Ovary (tissue), 10 donors: ENCODE results near the gene ARHGEF26. TPM values are rescaled to one million over a fixed set of nuclear protein-coding genes. Genes with fewer than 3 reads are reported as not detected.

Experiments used
- DNase-seq, 5 donors: peaks; one replicate each; pipeline ENCODE4 v3.0.0-alpha.2; 2019 to 2020
- H3K27ac ChIP-seq, 2 donors: fragments of 200-600 bp; one replicate each; pipeline versions ENCODE4 v1.5.1 to v1.8.0; 2019 to 2022
- H3K27me3 ChIP-seq: fragments of 200-600 bp; one replicate; pipeline ENCODE4 v1.8.0; 2022
- H3K36me3 ChIP-seq: fragments of 200-600 bp; sonication (generic); one replicate; pipeline ENCODE4 v1.5.1; 2019
- H3K4me1 ChIP-seq: one replicate; pipeline ENCODE4 v1.8.1; 2013; ENCODE audit warnings: mild to moderate bottlenecking, moderate library complexity; ENCODE audit not compliant: insufficient read depth
- H3K4me3 ChIP-seq: fragments of 200-600 bp; sonication (generic); one replicate; pipeline ENCODE4 v1.5.1; 2017
- H3K9me3 ChIP-seq, 2 donors: fragments of 200-600 bp in 1 of 2; sonication (generic) in 1 of 2; one replicate each; pipeline versions ENCODE4 v1.5.1 to v1.8.1; 2013 to 2019; ENCODE audit warnings: mild to moderate bottlenecking in 1 of 2, moderate library complexity in 1 of 2
- EP300 ChIP-seq: sonication (generic); formaldehyde crosslinking; IDR thresholded peaks from one replicate; pipeline ENCODE4 v1.6.1; 2017; ENCODE audit warnings: antibody characterized with exemption
- POLR2A ChIP-seq: fragments of 450-650 bp; IDR thresholded peaks from one replicate; pipeline ENCODE4 v1.6.1; 2017; ENCODE audit warnings: antibody characterized with exemption, mild to moderate bottlenecking, moderate library complexity
- WGBS, 3 donors: extraction: QIAGEN DNeasy Blood & Tissue Kit in 1 of 3; methylation state at CpG; one replicate each; pipeline versions ENCODE4 v1.1.5 to v1.1.7; 2013 to 2017; 5-methylcytosine and 5-hydroxymethylcytosine counted together
- intact Hi-C, 4 donors: fragments of 100-400 bp; cut with DNase I; formaldehyde crosslinking; loops; one replicate each; pipeline versions ENCODE4 v1.11.0 to v1.15.1; 2022 to 2023
- long read RNA-seq, 3 donors: library from polyadenylated mRNA in 2 of 3; unstranded in 2 of 3; transcript quantifications; one replicate each; pipeline ENCODE4 v2.0.0 and lab custom pipeline, GENCODE V29; 2021 to 2026
- polyA plus RNA-seq, 2 donors: library from polyadenylated mRNA; stranded (reverse); fragments of 200-250 nt in 1 of 2; fragments of 350-450 nt in 1 of 2; fragmentation: Illumina TruSeq in 1 of 2; extraction: RNeasy Lipid Tissue Mini Kit (QIAGEN cat#74804) in 1 of 2; gene quantifications; one replicate each; pipeline ENCODE4 v1.2.3, GENCODE V29; 2013 to 2014
- total RNA-seq, 7 donors: library from RNA; depleted of rRNA in 2 of 7; stranded (reverse); fragments of >200 nt in 2 of 7; fragmentation: NEBNext Ultra II Directional in 3 of 7; extraction: Animal tissue kit (Norgen Biotek cat#: 25700) in 3 of 7; gene quantifications; one replicate each; pipeline versions ENCODE4 v1.1.0 to v1.2.4, GENCODE V29; 2016 to 2023
- TF ChIP-seq, protein P1 (sequence below), 3 donors: fragments of 450-650 bp in 2 of 3; fragments of 200-600 bp in 1 of 3; IDR thresholded peaks; one replicate each; pipeline versions ENCODE4 v1.5.1 to v1.8.0; 2016 to 2022; ENCODE audit warnings: antibody characterized with exemption in 3 of 3, mild to moderate bottlenecking in 1 of 3
- donor health status: DM: no; HTN: no; CAD: no; lungs with moderate emphysema.
- donor health status: DM: no; HTN: no; CAD: no.
- donor health status: Bipolar disorder and iron deficiency.
- donor health status: DM: yes; HTN: yes; CAD: no.
- donor health status: DM: no; HTN: no; CAD: no.
- donor health status: DM: yes; HTN: yes; CAD: no.

ARHGEF26 gene, protein sequence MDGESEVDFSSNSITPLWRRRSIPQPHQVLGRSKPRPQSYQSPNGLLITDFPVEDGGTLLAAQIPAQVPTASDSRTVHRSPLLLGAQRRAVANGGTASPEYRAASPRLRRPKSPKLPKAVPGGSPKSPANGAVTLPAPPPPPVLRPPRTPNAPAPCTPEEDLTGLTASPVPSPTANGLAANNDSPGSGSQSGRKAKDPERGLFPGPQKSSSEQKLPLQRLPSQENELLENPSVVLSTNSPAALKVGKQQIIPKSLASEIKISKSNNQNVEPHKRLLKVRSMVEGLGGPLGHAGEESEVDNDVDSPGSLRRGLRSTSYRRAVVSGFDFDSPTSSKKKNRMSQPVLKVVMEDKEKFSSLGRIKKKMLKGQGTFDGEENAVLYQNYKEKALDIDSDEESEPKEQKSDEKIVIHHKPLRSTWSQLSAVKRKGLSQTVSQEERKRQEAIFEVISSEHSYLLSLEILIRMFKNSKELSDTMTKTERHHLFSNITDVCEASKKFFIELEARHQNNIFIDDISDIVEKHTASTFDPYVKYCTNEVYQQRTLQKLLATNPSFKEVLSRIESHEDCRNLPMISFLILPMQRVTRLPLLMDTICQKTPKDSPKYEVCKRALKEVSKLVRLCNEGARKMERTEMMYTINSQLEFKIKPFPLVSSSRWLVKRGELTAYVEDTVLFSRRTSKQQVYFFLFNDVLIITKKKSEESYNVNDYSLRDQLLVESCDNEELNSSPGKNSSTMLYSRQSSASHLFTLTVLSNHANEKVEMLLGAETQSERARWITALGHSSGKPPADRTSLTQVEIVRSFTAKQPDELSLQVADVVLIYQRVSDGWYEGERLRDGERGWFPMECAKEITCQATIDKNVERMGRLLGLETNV
- total RNA-seq (10 to 100 TPM in 5 of 7 donors, 1 to 10 TPM in 2; 7.9 to 14.1 (median 11.7) TPM), polyA plus RNA-seq (10 to 100 TPM in 1 of 2 donors, 1 to 10 TPM in 1; 6.9 to 14.4 TPM)
- long read RNA-seq, donor 1, partial matches to known transcripts = 14 of 17 reads
- long read RNA-seq, donor 1, other reads (novel, unspliced or antisense) = 2 of 17 reads
- long read RNA-seq, donor 2, partial matches to known transcripts = 8 of 10 reads
- long read RNA-seq, donor 2, other reads (novel, unspliced or antisense) = 0 of 10 reads
- long read RNA-seq, donor 3, transcript ARHGEF26-202 (15 exons, 3,929 nt) = major isoform, 11 of 36 reads
- long read RNA-seq, donor 3, partial matches to known transcripts = 14 of 36 reads
- long read RNA-seq, donor 3, other reads (novel, unspliced or antisense) = 7 of 36 reads

DNA sequence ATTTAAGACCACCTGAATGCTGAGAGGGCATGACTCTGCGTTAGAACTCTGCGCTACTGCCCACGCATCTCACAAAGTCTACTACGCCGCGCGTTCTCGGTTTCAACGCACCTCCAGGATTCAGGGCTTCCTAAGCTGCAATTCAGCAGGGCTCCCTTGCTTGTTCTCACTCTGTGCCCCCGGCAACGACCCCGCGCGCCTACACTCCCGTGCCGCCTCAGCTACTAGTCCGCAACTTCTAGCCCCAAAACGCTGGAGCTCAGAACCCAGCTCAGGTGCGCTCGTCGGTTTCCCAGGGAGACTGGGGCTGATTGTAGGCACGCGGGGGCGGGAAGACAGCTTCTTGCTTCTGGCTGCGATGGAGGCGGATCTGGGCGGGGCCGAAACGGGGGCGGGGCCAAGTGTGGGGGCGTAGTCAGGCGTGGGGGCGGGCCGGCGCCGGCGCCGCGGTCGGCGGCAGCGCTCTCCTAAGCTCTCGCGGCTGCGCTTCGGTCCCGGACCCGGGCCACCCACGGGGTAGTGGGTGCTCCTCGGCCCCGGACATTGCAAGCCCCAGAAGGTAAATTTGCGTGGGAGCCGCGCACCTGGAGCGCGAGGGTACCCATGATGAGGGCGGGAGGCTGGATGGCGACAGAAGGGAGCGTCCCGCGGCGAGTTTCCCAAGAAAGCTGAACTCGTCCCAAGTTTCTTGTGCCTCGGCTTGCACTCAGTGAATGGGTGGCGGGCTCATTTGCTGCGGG is at the start of gene ARHGEF26:
Gene ARHGEF26, plus strand, starts transcription at position 430 of the 740 bp plus-strand sequence. CDS start 603 bp downstream, outside the sequence.
- intact Hi-C loops = no loop called here
- H3K27ac ChIP-seq = peak within 1 kb of the TSS; percentile 61 to 62
- WGBS, 3 donors = 0 to 1% (median 1%) methylated on average over 46 to 66 of the region's 66 CpGs

DNA sequence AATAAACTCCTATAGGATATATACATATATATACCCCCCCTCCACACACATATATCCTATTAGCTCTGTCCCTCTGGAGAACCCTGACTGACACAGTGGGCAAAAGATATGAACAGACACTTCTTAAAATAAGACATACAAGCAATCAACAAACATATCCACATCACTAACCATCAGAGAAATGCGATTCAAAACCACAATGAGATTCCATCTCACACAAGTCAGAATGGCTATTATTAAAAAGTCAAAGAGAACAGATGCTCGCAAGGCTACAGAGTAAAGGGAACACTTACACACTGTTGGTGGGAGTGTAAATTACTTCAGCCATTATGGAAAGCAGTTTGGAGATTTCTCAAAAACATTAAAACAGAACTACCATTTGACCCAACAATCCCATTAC is 46.2 kb upstream of the ARHGEF26 start:
- Histone ChIP-seq H3K36me3 (no peaks in the 10 kb centered on the region), H3K27ac (no peak overlapping the region), H3K4me3 (no peak overlapping the region), H3K27me3 (no peaks in the 10 kb centered on the region), H3K9me3 (no peaks in the 10 kb centered on the region), H3K4me1 (no peaks in the 10 kb centered on the region)
- 87 to 96% (median 89%) methylated on average over 2 of the region's 2 CpGs for WGBS, 3 donors
- TF ChIP-seq EP300 = no peak
- TF ChIP-seq, protein P1, sequence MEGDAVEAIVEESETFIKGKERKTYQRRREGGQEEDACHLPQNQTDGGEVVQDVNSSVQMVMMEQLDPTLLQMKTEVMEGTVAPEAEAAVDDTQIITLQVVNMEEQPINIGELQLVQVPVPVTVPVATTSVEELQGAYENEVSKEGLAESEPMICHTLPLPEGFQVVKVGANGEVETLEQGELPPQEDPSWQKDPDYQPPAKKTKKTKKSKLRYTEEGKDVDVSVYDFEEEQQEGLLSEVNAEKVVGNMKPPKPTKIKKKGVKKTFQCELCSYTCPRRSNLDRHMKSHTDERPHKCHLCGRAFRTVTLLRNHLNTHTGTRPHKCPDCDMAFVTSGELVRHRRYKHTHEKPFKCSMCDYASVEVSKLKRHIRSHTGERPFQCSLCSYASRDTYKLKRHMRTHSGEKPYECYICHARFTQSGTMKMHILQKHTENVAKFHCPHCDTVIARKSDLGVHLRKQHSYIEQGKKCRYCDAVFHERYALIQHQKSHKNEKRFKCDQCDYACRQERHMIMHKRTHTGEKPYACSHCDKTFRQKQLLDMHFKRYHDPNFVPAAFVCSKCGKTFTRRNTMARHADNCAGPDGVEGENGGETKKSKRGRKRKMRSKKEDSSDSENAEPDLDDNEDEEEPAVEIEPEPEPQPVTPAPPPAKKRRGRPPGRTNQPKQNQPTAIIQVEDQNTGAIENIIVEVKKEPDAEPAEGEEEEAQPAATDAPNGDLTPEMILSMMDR (IDR thresholded peaks at IDR 0.05) = no peak
- TF ChIP-seq POLR2A = no peak
- DNase-seq = no peak
- intact Hi-C loops = no loop called here

More for the DNA sequence above, at the start of gene ARHGEF26:
- Histone ChIP-seq H3K36me3 (no peaks in the 10 kb centered on the region), H3K9me3 (no peaks in the 10 kb centered on the region), H3K4me1 (peaks cover 2% of the 10 kb centered on the region), H3K27me3 (no peaks in the 10 kb centered on the region), H3K4me3 (peak within 1 kb of the TSS; percentile 86)
- peak; percentile 85 to 91 (median 91) for DNase-seq
- TF ChIP-seq POLR2A (peak; percentile 29), EP300 (no peak)

DNA sequence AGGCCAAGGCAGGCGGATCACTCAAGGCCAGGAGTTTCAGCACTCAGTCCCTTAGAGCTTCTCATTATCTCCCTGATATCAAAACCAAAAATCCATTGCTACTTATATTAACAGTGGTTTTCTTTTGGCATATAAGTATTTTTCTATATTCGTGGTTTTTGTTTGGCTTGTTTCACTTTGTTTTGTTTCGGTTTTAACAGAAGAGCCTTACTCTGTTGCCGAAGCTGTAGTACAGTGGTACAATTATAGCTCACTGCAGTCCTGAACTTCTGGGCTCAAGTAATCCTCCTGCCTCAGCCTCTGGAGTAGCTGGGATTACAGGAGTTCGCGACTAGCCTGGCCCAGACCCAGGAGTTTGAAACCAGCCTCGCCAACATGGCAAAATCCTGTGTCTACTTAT is 42.5 kb upstream of the ARHGEF26 start:
- Histone ChIP-seq H3K36me3 (no peaks in the 10 kb centered on the region), H3K27ac (no peak overlapping the region), H3K27me3 (no peaks in the 10 kb centered on the region), H3K4me3 (no peak overlapping the region), H3K9me3 (peaks cover 0 to 6% of the 10 kb centered on the region in 2 donors), H3K4me1 (no peaks in the 10 kb centered on the region)
- TF ChIP-seq, protein P1 (IDR thresholded peaks at IDR 0.05) = no peak
- no peak for TF ChIP-seq POLR2A
- no peak for TF ChIP-seq EP300
- 63 to 67% (median 66%) methylated on average over 7 of the region's 7 CpGs for WGBS, 3 donors
- DNase-seq = no peak
- intact Hi-C loops = no loop called here

DNA sequence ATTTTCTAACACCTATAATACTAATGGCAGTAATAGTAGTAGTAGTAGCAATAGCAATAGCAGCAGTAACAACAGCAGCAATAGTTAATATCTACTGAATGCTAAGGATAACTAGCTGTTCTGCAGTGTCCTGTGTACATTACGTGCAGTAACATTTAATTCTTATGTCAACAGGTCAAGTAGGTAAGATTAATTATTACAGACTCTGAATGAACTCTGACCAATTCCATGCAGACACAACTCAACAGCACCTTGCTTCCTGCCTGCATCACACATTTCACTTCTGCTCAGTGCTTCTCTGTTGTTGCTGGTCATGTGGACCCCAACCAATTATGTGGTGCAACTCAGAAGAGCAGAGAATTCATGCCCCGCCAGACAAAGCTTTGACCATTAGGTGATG is 39.9 kb upstream of the ARHGEF26 start:
- no peak for TF ChIP-seq POLR2A
- TF ChIP-seq, protein P1 (IDR thresholded peaks at IDR 0.05) = no peak
- no peak for TF ChIP-seq EP300
- intact Hi-C loops = no loop called here
- Histone ChIP-seq H3K27ac (no peak overlapping the region), H3K4me3 (no peak overlapping the region), H3K36me3 (no peaks in the 10 kb centered on the region), H3K9me3 (peaks cover 0 to 6% of the 10 kb centered on the region in 2 donors), H3K27me3 (no peaks in the 10 kb centered on the region), H3K4me1 (no peaks in the 10 kb centered on the region)
- WGBS, 3 donors = 82 to 90% (median 84%) methylated on average over 2 of the region's 2 CpGs
- DNase-seq = no peak
